22Rv1 (cell line): ENCODE results near the gene TRAM2.

ENCODE experiments used
- H3K27ac ChIP-seq: fragments of 450-650 bp; 2 replicates; pipeline ENCODE4 v1.5.1; 2017
- CTCF ChIP-seq: fragments of 450-650 bp; IDR thresholded peaks from 2 replicates; pipeline ENCODE4 v1.5.1; 2017; ENCODE audit warnings: mild to moderate bottlenecking
- ZFX ChIP-seq: fragments of 450-650 bp; IDR thresholded peaks from 2 replicates; pipeline ENCODE4 v1.6.1; 2017; ENCODE audit warnings: antibody characterized with exemption, borderline replicate concordance

TRAM2 gene

GRCh38 chr6:52536424-52536916, 40.4 kb downstream of the TRAM2 start:
- no peak for TF ChIP-seq ZFX
- no peak for TF ChIP-seq CTCF
- H3K27ac ChIP-seq: no peak overlapping the region

GRCh38 chr6:52535711-52536423, 41.0 kb downstream of the TRAM2 start:
- TF ChIP-seq ZFX: no peak
- TF ChIP-seq CTCF: no peak
- no peak overlapping the region for H3K27ac ChIP-seq

GRCh38 chr6:52534966-52535390, 41.9 kb downstream of the TRAM2 start:
- TF ChIP-seq CTCF (no peak), ZFX (no peak)
- H3K27ac ChIP-seq: no peak overlapping the region

- TF ChIP-seq CTCF (no peak), ZFX (no peak)
- no peak overlapping the region for H3K27ac ChIP-seq
These were observed 42.5 kb downstream of the TRAM2 start for GRCh38 chr6:52534363-52534762.

- no peak overlapping the region for H3K27ac ChIP-seq
- no peak for TF ChIP-seq CTCF
- no peak for TF ChIP-seq ZFX
These were observed 43.4 kb downstream of the TRAM2 start for GRCh38 chr6:52533491-52533890.

GRCh38 chr6:52532457-52532856, 44.4 kb downstream of the TRAM2 start:
- H3K27ac ChIP-seq: no peak overlapping the region
- TF ChIP-seq CTCF (no peak), ZFX (no peak)

GRCh38 chr6:52531834-52532233, 45.0 kb downstream of the TRAM2 start:
- TF ChIP-seq ZFX (no peak), CTCF (no peak)
- H3K27ac ChIP-seq: no peak overlapping the region
